GM21423 (cell line): Measurements from ENCODE around the gene HECTD2.
"Not testable (repeated sequence)": the region's sequence is repeated elsewhere in the genome, so short reads cannot be mapped to it uniquely, and the experiment has no call there.

Source experiments
- ATAC-seq: cut with Tn5 transposase; IDR thresholded peaks from one replicate; pipeline ENCODE4 v1.9.1; 2021; ENCODE audit warnings: mild to moderate bottlenecking, moderate library complexity; ENCODE audit not compliant: unreplicated experiment

Gene HECTD2

DNA sequence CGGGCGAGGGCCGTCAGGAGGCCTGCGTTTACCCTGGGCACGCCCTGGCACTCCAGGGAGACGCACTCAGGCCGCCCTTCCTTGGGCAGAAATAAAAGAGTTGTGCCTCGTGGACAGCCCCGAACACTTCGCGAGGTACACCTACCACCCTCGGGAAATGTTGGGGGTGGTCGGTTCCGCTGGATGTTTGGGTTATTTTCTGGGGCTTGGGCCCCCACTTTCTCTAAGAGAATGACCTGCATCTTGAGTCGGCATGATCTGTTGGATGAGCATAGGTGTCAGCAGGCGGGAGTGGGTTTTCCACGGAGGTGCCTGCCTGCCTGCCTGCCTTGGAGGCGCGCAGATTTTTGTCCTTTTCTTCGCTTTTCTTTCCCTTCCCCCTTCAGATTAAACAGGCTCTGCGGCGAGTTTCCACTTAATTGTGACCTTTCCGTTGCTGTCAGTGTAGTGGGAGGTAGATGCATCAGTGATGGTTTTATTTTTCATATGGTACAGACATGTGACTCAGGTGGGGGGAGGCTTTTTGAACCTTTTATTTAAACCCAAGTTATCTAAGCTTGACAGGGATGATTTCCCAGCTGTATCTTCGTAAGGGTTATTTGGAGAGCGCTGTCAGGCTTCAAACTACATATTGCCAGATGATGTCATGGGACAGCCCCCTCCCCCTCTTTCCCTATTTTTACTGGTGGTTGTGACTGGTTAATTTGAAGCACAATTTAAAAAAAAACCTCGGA is 661 bp downstream of the HECTD2 start:
- ATAC-seq: no peak

DNA sequence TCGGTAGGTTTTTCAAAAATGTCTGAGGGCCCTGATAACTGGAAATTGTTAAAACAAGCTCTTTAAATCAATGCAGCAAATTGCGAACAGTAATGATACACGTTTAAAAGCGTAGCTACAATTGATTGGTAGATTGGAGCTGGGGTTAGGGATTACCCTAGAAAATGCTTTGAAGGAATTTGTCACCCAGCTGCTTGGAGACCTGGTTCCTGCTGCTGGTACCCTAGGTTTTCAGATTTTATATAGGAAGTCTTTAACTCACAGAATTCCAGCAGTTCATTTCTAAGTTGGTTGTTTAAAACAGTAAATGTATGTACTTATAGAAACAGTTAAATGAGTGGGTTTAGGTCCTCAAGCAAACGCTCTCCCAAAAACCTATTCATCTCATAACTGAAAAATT is 1.5 kb downstream of the HECTD2 start:
- no peak for ATAC-seq

GRCh38 chr10:91412354-91413087 is 2.4 kb downstream of the HECTD2 start:
- no peak for ATAC-seq

DNA sequence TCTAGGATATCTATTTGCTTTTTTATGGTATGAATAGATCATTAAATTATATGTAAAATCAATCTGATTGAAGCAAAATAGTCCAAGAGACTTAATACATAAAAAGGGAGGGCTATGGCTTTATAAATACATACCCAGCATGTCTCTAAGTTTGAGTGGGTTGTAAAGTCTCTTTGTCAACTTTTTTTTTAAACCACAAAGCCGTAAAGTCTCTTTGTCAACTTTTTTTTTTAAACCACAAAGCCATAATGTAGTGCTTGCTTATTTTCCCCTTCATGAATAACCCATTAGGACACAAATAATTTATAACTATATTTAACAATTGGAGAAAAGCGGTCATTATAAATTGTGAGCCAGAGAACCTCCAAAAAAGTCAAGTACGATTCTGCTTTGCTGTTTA is 5.7 kb downstream of the HECTD2 start:
- ATAC-seq: no peak

- no peak for ATAC-seq
Measured at GRCh38 chr10:91416339-91416855, 6.3 kb downstream of the HECTD2 start.

- no peak for ATAC-seq
Measured at GRCh38 chr10:91418416-91418815, 8.3 kb downstream of the HECTD2 start.

- no peak for ATAC-seq
Measured at GRCh38 chr10:91420868-91421267, 10.7 kb downstream of the HECTD2 start.

DNA sequence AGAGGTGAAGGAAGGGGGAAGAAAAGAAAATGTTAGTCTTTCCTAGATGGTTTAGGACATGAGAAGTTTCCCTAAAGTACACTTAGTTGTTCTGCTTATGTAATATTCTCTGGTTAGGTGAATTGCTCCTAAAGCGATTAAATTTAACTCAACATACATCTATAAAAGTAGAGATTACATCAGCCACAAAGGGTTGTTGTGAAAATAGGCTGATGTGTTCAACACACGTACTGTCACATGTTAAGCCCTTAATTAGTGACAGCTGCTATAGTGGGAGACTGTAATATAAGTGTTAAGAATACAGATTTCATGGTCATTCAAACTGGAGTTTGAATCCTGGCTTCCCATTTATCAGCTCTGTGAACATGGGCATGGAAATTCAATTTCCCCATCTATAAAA is 12.8 kb downstream of the HECTD2 start:
- ATAC-seq: no peak

DNA sequence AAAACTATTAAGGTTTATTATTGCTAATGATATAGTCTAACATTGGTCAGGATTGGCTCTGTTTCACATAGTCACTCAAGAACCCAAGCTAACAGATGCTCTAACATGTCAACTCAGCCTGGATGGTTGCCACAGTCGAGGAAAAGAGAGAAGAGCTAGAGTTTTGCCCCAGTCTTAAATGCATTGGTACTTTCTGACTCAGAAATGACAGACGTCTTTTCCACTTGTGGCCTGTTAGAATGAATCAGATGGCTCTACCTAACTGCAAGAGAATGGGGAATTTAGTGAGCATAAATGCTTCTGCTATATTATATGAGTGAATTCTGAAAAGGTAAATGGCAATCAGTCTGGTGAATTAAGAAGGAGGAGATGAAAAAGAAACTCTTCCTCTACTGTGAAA is 13.9 kb downstream of the HECTD2 start:
- no peak for ATAC-seq

DNA sequence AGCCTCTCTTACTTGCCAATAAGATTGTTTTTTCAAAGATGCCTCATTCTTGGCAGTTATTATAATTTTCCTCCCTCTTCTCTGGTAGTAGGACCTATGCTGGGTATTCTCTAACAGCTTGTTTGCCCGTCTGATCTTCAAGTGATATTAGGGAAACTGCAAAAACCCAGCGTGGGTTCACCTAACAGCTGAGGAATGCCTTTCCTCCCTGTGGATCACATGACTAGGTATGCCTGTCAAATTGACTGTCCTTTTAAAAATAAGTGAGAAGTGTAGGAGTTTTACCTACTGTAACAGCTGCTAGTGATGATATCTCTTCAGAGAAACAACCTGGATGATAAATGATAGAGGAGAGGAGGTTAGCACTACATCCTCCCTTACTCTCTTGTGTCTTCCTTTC is 22.0 kb downstream of the HECTD2 start:
- ATAC-seq: no peak

DNA sequence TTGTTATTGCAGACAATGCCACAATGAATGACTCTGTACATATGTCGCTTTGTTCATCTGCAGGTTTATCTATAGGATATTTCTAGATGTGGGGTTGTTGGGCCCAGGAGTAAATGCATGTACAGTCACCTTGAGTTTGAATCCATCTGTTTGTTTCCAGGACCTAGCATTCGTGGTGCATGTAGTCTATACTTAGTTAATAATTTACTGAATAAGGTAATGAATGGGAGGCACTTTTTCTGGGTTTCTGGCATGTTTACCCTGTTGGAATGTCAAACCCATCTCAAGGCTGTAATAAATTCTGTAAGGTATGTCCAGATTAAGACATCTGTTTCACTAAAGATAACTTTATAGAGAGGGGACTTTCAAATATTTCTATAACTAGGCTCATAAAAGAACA is 23.5 kb downstream of the HECTD2 start:
- ATAC-seq: no peak

DNA sequence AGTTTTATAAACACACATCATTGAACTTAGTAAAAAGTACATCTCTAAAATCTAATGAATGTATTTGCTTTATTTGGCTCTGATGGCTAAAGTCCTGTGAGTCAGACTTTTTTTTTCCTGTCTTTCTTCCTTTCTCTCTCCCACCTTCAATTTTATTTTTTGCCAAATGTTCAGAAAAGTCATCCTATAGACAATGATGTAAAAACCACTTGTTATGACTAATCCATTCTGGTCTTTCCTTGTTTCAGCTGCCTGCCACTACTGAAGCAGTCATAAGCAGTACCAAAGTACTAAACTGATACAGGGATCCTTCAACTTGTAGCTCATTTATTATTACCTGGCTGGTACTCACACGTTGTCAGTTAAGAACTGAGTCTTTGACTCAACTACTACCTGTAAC is 23.9 kb downstream of the HECTD2 start:
- ATAC-seq: no peak

- no peak for ATAC-seq
Measured at GRCh38 chr10:91435241-91435640, 25.1 kb downstream of the HECTD2 start.

DNA sequence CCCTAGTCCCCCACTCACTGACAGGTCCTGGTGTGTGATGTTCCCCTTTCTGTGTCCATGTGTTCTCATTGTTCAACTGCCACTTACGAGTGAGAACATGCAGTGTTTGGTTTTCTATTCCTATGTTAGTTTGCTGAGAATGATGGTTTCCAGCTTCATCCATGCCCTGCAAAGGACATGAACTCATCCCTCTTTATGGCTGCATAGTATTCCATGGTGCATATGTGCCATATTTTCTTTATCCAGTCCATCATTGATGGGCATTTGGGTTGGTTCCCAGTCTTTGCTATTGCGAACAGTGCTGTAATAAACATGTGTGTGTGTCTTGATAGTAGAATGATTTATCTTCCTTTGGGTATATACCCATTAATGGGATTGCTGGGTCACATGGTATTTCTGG is 28.1 kb downstream of the HECTD2 start:
- ATAC-seq: not testable (repeated sequence)

DNA sequence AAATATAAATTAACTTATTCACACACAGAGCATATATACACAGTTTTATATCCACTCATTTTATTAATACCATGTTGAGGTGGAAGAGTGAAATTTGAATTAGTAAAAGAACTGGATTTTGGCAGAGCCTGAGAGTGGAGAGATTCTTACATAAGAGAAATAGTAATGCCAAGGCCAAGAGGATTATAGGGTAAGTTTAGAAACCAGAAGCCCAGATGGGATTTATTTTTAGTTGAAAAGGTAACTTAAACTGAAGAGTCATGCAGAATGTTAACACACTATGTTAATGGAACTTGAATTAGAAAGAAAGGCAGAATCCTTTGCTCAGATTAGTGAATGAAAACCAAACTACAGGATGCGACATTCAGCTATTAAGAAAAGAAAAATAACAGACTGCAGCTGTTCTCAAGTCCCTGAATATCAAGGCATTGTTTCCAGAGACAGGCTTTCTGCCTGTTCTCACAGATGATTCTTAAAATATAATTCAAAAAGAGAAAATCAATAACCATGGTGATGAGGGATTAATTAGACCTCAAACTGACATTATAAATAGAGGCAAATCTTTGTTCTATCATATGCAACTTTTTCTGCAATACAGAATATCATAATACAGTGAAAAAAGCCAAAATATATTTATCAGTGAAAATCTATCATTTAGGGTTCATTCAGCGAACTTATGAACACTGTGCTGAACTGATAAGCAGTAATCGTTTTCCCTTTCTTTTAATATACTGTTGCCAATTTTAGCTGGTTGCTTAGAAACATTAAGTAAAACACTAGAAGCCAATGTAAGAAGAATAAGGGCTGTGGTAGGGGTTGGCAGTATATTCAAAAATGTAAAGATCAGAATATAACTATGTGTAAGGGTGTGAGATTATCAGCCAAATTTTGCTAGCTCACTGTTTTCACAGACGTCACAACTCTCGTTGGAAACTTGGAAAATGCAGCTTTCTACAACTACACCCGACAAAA is 34.4 kb downstream of the HECTD2 start:
- ATAC-seq: no peak

GRCh38 chr10:91452063-91452462 is 41.9 kb downstream of the HECTD2 start:
- no peak for ATAC-seq

DNA sequence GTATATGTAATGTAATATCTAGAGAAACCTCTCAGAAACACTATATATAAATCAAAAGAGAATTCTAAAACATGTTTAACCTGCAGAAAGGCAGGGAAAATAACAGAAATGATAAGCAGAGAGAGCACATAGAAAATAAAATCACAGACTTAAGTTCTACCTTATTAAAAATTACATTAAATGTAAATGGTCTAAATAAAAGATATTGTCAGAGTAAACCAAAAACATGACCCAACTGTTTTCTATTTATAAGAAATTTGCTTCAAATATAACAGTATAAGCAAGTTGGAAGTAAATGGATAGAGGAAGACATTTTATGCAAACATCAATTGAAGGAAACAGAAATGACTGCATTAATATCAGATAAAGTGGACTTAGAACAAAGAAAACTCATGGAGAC is 43.4 kb downstream of the HECTD2 start:
- no peak for ATAC-seq

DNA sequence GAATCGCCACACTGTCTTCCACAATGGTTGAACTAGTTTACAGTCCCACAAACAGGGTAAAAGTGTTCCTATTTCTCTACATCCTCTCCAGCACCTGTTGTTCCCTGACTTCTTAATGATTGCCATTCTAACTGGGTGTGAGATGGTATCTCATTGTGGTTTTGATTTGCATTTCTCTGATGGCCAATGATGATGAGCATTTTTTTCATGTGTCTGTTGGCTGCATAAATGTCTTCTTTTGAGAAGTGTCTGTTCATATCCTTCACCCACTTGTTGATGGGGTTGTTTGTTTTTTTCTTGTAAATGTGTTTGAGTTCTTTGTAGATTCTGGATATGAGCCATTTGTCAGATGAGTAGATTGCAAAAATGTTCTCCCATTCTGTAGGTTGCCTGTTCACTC is 45.0 kb downstream of the HECTD2 start:
- not testable (repeated sequence) for ATAC-seq

DNA sequence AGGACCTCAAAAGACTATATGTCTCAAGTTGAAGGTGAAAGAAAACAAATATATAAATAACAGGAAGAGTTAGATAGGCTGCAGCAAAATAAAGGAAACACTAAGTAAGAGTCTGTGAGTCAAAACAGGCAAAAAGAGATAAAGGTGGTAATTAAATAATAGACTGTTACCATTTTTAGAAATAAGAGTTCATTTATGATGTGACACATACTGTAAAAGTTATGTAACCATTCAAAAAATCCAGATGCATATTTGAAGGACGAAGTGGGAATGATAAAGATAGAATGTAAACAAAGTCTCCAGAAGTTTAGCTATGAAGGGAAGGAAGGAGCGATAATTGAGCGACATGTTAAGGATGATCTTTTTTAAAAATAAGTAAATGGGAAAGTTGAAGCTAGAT is 50.5 kb downstream of the HECTD2 start:
- no peak for ATAC-seq

DNA sequence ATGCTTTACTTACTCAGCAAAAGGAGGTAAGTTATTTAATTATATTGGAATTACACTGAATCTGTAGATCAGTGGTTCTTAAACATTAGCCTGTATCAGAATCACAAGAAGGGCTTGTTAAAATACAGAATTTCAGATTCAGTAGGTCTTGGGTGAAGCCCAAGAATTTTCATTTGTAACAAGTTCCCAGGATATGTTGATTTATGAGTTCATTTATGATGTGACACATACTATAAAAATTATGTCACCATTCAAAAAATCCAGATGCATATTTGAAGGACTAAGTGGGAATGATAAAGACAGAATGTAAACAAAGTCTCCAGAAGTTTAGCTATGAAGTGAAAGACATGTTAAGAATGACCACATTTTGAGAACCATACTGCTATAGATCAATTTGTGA is 52.3 kb downstream of the HECTD2 start:
- ATAC-seq: no peak

DNA sequence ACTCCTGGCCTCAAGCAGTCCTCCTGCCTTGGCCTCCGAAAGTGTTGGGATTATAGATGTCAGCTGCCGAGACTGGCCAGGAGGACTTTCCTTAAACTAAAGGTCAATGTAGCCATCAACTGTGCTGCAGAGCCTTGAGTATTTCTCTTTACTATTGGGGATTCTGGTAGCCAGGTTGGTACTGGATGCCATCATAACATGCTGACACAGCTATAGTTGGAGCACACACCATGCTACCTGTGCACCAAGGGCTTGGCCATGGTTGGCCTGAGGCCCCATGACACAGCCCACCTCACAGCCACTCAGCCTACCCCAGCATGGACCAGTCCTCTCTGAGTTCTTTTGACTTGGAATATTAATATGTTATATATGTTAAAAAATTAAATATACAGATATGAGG is 54.4 kb downstream of the HECTD2 start:
- no peak for ATAC-seq
